ENCODE measurements around the gene CDC42EP5.
"Not testable (repeated sequence)": the region's sequence is repeated elsewhere in the genome, so short reads cannot be mapped to it uniquely, and the experiment has no call there.

Gene CDC42EP5

GRCh38 chr19:54498451-54498772, 25.3 kb upstream of the CDC42EP5 start:
- not testable (repeated sequence) for H3K27ac Mint-ChIP-seq; DNase-seq; H3K36me3 Mint-ChIP-seq (ENCODE audit: low read depth); H3K4me3 Mint-ChIP-seq; H3K9me3 Mint-ChIP-seq
- Mint-ChIP-seq H3K4me1 (ENCODE audit: low read depth) (peaks cover 28% of the 10 kb centered on the region), H3K27me3 (peaks cover 38% of the 10 kb centered on the region)

DNA sequence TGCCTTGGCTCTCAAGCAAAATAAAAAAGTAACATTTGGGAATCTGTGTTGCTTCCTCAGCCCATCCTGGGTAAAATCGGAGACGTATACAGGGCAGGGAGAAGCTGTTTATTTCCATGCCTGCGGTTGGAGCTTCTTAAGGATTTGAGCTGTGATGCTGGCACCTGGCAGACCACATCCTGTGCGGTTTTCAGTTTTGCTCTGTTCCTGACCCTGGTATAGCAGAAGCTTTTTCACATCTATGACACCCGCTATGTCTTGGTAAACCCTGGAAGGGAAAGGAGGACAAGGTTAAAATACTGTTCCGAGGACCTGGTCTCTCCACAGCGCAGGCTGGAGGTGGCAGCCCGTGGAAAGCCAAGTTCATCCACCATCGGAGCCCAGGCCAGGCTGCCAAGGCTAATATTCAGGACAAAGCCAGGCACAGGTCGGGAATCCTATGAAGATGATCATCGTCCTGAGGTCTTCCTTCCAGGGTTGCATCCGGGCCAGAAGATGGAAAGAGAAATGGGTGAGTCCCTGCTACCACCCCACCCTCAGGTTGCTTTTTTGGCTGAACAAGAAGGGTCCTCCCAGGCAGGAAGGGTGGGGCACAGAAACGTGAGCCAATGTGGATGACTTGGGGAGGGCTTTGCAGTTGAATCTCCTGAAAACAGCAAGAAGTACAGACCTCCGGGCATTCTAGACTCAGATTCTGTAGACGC, 24.8 kb upstream of the CDC42EP5 start:
- Mint-ChIP-seq H3K27me3 (peaks cover 42% of the 10 kb centered on the region), H3K4me1 (ENCODE audit: low read depth) (peaks cover 28% of the 10 kb centered on the region)
- not testable (repeated sequence) for H3K9me3 Mint-ChIP-seq; DNase-seq; H3K4me3 Mint-ChIP-seq; H3K36me3 Mint-ChIP-seq (ENCODE audit: low read depth); H3K27ac Mint-ChIP-seq

DNA sequence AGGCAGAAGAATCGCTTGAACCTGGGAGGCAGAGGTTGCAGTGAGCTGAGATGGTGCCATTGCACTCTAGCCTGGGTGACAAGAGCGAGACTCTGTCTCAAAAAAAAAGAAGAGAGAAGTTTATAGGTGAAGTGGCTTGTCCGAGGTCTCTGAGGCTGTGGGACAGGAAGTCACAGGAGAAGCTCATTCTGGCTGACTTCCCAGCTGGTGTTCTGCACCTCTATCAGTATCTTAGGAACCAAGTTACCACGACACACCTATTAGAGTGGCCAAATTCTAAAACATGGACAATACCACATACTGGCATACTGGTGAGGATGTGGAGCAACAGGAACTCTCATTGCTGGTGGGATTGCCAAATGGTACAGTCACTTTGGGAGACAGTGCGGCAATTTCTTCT, 22.2 kb upstream of the CDC42EP5 start:
- H3K27me3 Mint-ChIP-seq = peaks cover 46% of the 10 kb centered on the region

DNA sequence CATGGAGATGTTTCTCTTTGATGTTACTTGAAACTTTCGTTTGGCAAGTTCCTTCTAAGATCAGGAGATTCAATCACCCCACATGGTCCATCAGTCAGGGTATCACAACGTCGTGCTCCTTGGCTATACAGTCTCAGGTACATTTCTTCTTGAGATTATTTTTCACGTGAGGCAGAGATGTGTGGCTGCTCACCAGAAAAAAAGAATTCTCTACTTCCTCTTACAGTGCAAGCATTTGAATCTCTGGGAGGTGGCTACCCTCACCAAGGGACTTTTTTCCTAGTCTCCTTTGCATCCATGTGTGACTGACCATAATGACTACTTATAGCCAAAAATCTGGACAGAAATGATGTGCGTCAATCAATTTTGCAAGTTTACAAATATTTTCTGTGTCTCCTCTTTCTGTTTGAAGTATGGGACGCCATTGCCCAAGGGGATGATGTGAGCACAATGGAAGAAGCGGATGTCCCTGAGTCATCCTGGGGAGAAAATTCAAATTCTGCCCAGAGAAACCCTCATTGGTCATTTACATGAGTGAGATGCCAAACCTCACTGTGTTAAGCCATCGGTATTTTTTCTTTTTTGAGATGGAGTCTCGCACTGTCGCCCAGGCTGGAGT, 21.0 kb upstream of the CDC42EP5 start:
- DNase-seq = no peak
- peaks cover 40% of the 10 kb centered on the region for H3K27me3 Mint-ChIP-seq
- no peak overlapping the region for H3K27ac Mint-ChIP-seq
- no peaks in the 10 kb centered on the region for H3K36me3 Mint-ChIP-seq (ENCODE audit: low read depth)
- H3K9me3 Mint-ChIP-seq = no peaks in the 10 kb centered on the region
- no peak overlapping the region for H3K4me3 Mint-ChIP-seq
- H3K4me1 Mint-ChIP-seq (ENCODE audit: low read depth) = peaks cover 20% of the 10 kb centered on the region

More for the DNA sequence above, 22.2 kb upstream of the CDC42EP5 start:
- not testable (repeated sequence) for H3K9me3 Mint-ChIP-seq; H3K27ac Mint-ChIP-seq; DNase-seq; H3K36me3 Mint-ChIP-seq (ENCODE audit: low read depth); H3K4me3 Mint-ChIP-seq
- peaks cover 22% of the 10 kb centered on the region for H3K4me1 Mint-ChIP-seq (ENCODE audit: low read depth)

DNA sequence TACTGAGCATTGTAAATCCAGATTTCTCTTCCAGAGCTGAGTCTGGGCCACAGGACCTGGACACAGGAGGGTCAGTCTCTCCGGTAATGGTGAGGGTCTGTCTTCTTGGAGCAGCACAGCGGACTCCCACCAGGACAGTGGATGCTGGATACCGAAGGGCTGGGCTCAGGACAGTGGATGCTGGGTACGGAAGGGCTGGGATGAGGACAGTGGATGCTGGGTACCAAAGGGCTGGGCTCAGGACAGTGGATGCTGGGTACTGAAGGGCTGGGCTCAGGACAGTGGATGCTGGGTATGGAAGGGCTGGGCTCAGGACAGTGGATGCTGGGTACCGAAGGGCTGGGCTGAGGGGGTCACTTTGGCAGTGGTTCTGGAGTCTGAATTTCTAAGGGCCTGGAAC, 20.0 kb upstream of the CDC42EP5 start:
- not testable (repeated sequence) for H3K27ac Mint-ChIP-seq; DNase-seq; H3K36me3 Mint-ChIP-seq (ENCODE audit: low read depth); H3K9me3 Mint-ChIP-seq; H3K4me3 Mint-ChIP-seq
- peaks cover 11% of the 10 kb centered on the region for H3K4me1 Mint-ChIP-seq (ENCODE audit: low read depth)
- H3K27me3 Mint-ChIP-seq = peaks cover 37% of the 10 kb centered on the region

DNA sequence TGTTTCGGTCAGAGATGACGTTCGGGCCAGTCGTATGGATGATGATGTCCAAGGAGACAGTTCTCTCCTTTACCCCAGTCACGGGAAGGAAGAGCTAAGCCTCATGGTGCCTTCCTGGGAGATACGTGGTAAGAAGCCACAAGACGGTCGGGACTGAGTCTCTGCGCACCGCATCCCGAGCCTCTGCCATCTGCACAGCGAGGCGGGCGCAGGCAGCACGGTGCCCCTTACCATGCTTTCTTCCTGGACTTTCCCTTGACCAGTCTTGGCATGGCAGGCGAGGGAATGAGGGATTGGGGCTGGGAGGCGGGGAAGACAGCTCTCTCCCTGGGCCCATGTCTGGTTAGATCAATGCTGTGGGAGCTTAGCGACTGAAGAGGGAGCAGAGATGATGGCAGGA, 19.5 kb upstream of the CDC42EP5 start:
- Mint-ChIP-seq H3K36me3 (ENCODE audit: low read depth) (no peaks in the 10 kb centered on the region), H3K4me1 (ENCODE audit: low read depth) (peaks cover 6% of the 10 kb centered on the region), H3K9me3 (no peaks in the 10 kb centered on the region), H3K27me3 (peaks cover 36% of the 10 kb centered on the region), H3K27ac (no peak overlapping the region), H3K4me3 (no peak overlapping the region)
- DNase-seq = no peak

- Mint-ChIP-seq H3K27me3 (peaks cover 25% of the 10 kb centered on the region), H3K27ac (no peak overlapping the region), H3K4me3 (no peak overlapping the region)
These were observed 16.7 kb upstream of the CDC42EP5 start for GRCh38 chr19:54489766-54490165.

DNA sequence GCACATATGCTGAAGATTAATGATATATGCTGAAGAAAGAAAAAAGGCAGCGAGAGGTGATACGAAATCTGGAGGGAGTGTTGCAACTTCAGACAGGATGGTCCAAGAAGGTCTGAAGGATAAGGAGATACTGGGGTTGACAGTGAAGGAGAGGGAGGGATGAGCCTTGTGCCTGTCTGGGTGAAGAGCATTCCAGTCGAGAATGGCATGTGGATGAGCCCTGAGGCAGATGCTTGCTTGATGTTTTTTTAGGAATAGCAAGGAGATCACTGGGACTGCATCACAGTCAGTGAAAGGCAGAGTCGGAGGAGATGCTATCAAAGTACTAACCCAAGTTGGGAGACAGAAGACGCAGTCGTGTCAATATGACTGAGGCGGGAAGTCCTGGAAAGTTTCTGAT, 16.2 kb upstream of the CDC42EP5 start:
- no peak for DNase-seq
- Mint-ChIP-seq H3K4me1 (ENCODE audit: low read depth) (peaks cover 3% of the 10 kb centered on the region), H3K4me3 (no peak overlapping the region), H3K36me3 (ENCODE audit: low read depth) (no peaks in the 10 kb centered on the region), H3K9me3 (no peaks in the 10 kb centered on the region), H3K27me3 (peaks cover 26% of the 10 kb centered on the region), H3K27ac (no peak overlapping the region)

More at GRCh38 chr19:54489766-54490165, 16.7 kb upstream of the CDC42EP5 start:
- Mint-ChIP-seq H3K9me3 (no peaks in the 10 kb centered on the region), H3K36me3 (ENCODE audit: low read depth) (no peaks in the 10 kb centered on the region), H3K4me1 (ENCODE audit: low read depth) (peaks cover 3% of the 10 kb centered on the region)
- DNase-seq = no peak

- DNase-seq = no peak
- Mint-ChIP-seq H3K4me1 (ENCODE audit: low read depth) (peaks cover 13% of the 10 kb centered on the region), H3K9me3 (no peaks in the 10 kb centered on the region), H3K36me3 (ENCODE audit: low read depth) (no peaks in the 10 kb centered on the region), H3K4me3 (no peak overlapping the region), H3K27me3 (peaks cover 20% of the 10 kb centered on the region), H3K27ac (no peak overlapping the region)
These were observed 12.8 kb upstream of the CDC42EP5 start for GRCh38 chr19:54485851-54486250.

DNA sequence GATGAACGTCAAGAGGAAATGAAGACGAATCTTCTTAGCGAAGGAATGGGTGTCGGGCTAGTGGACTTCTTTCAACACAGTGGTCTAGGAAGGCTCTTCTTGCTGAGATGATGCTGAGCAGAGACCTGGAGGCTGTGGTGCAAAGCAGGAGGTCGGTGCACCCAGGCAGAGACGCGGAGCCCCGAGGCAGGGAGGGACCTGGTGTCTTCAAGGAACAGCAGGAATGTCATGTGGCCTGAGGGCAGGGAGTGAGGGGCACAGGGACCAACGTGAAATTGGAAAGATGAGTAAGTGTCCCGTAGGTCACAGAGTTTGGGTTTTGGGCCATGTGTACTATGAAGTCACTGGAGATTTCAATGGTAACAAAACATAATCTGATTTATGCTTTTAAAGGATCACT, 11.4 kb upstream of the CDC42EP5 start:
- no peak for DNase-seq
- H3K4me1 Mint-ChIP-seq (ENCODE audit: low read depth) = peaks cover 13% of the 10 kb centered on the region
- peaks cover 26% of the 10 kb centered on the region for H3K27me3 Mint-ChIP-seq
- H3K9me3 Mint-ChIP-seq = no peaks in the 10 kb centered on the region
- no peaks in the 10 kb centered on the region for H3K36me3 Mint-ChIP-seq (ENCODE audit: low read depth)
- no peak overlapping the region for H3K4me3 Mint-ChIP-seq
- no peak overlapping the region for H3K27ac Mint-ChIP-seq

DNA sequence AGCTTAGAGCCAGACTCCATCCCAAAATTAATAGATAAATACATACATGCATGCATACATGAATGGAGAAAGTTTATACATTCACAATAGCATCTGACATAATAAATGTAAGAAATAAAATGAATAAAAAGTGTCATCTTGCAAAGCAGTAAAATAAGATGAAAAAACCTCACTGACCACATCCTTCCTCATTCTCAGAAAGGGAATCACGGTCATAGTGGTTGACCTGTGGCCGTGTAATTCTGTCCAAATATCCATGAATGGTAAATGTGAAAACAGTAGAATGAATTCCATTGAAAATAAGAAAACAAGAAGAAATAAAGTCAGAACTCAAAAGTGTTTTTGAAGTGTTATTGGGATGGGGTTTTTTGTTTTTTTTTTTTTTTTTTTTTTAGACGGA, 9.8 kb upstream of the CDC42EP5 start:
- Mint-ChIP-seq H3K4me1 (ENCODE audit: low read depth) (peaks cover 13% of the 10 kb centered on the region), H3K27me3 (peaks cover 34% of the 10 kb centered on the region), H3K27ac (no peak overlapping the region), H3K9me3 (no peaks in the 10 kb centered on the region), H3K4me3 (no peak overlapping the region), H3K36me3 (ENCODE audit: low read depth) (no peaks in the 10 kb centered on the region)
- DNase-seq = no peak

GRCh38 chr19:54481326-54481930, 8.3 kb upstream of the CDC42EP5 start:
- Mint-ChIP-seq H3K36me3 (ENCODE audit: low read depth) (no peaks in the 10 kb centered on the region), H3K27me3 (peaks cover 41% of the 10 kb centered on the region), H3K4me3 (no peak overlapping the region), H3K9me3 (no peaks in the 10 kb centered on the region), H3K4me1 (ENCODE audit: low read depth) (peaks cover 13% of the 10 kb centered on the region), H3K27ac (no peak overlapping the region)
- DNase-seq = peak; percentile 60

- Mint-ChIP-seq H3K9me3 (no peaks in the 10 kb centered on the region), H3K27me3 (peaks cover 38% of the 10 kb centered on the region), H3K36me3 (ENCODE audit: low read depth) (no peaks in the 10 kb centered on the region), H3K27ac (no peak overlapping the region), H3K4me1 (ENCODE audit: low read depth) (peaks cover 9% of the 10 kb centered on the region), H3K4me3 (no peak overlapping the region)
- no peak for DNase-seq
These were observed 7.0 kb upstream of the CDC42EP5 start for GRCh38 chr19:54480051-54480450.

GRCh38 chr19:54478677-54479266, 5.7 kb upstream of the CDC42EP5 start:
- peaks cover 40% of the 10 kb centered on the region for H3K27me3 Mint-ChIP-seq
- DNase-seq = no peak
- H3K27ac Mint-ChIP-seq = no peak overlapping the region
- no peaks in the 10 kb centered on the region for H3K36me3 Mint-ChIP-seq (ENCODE audit: low read depth)
- H3K4me3 Mint-ChIP-seq = no peak overlapping the region
- H3K9me3 Mint-ChIP-seq = no peaks in the 10 kb centered on the region
- peaks cover 9% of the 10 kb centered on the region for H3K4me1 Mint-ChIP-seq (ENCODE audit: low read depth)

- DNase-seq = no peak
- Mint-ChIP-seq H3K36me3 (ENCODE audit: low read depth) (no peaks in the 10 kb centered on the region), H3K27me3 (peaks cover 44% of the 10 kb centered on the region), H3K27ac (no peak overlapping the region), H3K9me3 (no peaks in the 10 kb centered on the region), H3K4me1 (ENCODE audit: low read depth) (peaks cover 12% of the 10 kb centered on the region), H3K4me3 (no peak overlapping the region)
These were observed 4.6 kb upstream of the CDC42EP5 start for GRCh38 chr19:54477650-54478049.
